Lung (tissue), 12 donors: ENCODE data around the gene IKBKE. TPM values are rescaled to one million over a fixed set of nuclear protein-coding genes. Genes with fewer than 3 reads are reported as not detected.

Source experiments
- ATAC-seq: fragments of 200-7000 bp; cut with Tn5 transposase; one replicate; pipeline ENCODE4 v1.9.1; 2020; ENCODE audit warnings: moderate number of reproducible peaks; ENCODE audit not compliant: insufficient read depth, low FRiP score
- DNase-seq, 3 donors: peaks; one replicate each; pipeline ENCODE4 v3.0.0-alpha.2; 2013 to 2017
- H3K27ac ChIP-seq, 2 donors: one replicate each; pipeline ENCODE4 v1.5.1; 2013; ENCODE audit warnings: mild to moderate bottlenecking in 2 of 2, moderate library complexity in 2 of 2, control low read depth in 1 of 2, inconsistent platforms in 1 of 2, low read depth in 1 of 2, low read length in 1 of 2
- H3K27me3 ChIP-seq, 3 donors: one replicate each; pipeline ENCODE4 v1.5.1; 2013; ENCODE audit warnings: low read length in 2 of 3; ENCODE audit not compliant: control insufficient read depth in 3 of 3, insufficient read depth in 3 of 3
- H3K36me3 ChIP-seq, 4 donors: one replicate each; pipeline ENCODE4 v1.5.1; 2013; ENCODE audit warnings: low read length in 4 of 4, mild to moderate bottlenecking in 1 of 4, moderate library complexity in 1 of 4; ENCODE audit not compliant: control insufficient read depth in 4 of 4, insufficient read depth in 4 of 4
- H3K4me1 ChIP-seq, 5 donors: one replicate each; pipeline ENCODE4 v1.5.1; 2013; ENCODE audit warnings: low read length in 5 of 5, mild to moderate bottlenecking in 2 of 5, moderate library complexity in 1 of 5; ENCODE audit not compliant: control insufficient read depth in 5 of 5, insufficient read depth in 5 of 5
- H3K4me3 ChIP-seq: one replicate; pipeline ENCODE4 v1.5.1; 2013; ENCODE audit warnings: mild to moderate bottlenecking, control low read depth, moderate library complexity
- H3K9ac ChIP-seq, 2 donors: one replicate each; pipeline ENCODE4 v1.5.1; 2013; ENCODE audit warnings: low read length in 2 of 2, control low read depth in 1 of 2; ENCODE audit not compliant: insufficient read depth in 1 of 2
- H3K9me3 ChIP-seq, 4 donors: one replicate each; pipeline ENCODE4 v1.5.1; 2013; ENCODE audit warnings: low read length in 3 of 4, mild to moderate bottlenecking in 1 of 4, moderate library complexity in 1 of 4; ENCODE audit not compliant: control insufficient read depth in 4 of 4, insufficient read depth in 3 of 4
- CTCF ChIP-seq: IDR thresholded peaks from 2 replicates; pipeline ENCODE4 v1.5.1; 2012; ENCODE audit warnings: mild to moderate bottlenecking; ENCODE audit errors: control extremely low read depth, extremely low read depth
- WGBS, 2 donors: extraction: QIAGEN DNeasy Blood & Tissue Kit; methylation state at CpG; one replicate each; pipeline ENCODE4 v1.1.7; 2013; 5-methylcytosine and 5-hydroxymethylcytosine counted together
- polyA plus RNA-seq, 2 donors: library from polyadenylated mRNA; stranded (reverse); fragments of 200-250 nt; gene quantifications; one replicate each; pipeline ENCODE4 v1.2.1, GENCODE V29; 2013
- total RNA-seq, 2 donors: library from RNA; depleted of rRNA in 1 of 2; stranded (reverse); fragments of >200 nt in 1 of 2; gene quantifications; one replicate each; pipeline ENCODE4 v1.2.1, GENCODE V29; 2014 to 2021
- donor health status: control.
- donor health status: control.
- donor health status: Bipolar disorder and iron deficiency.
- donor health status: healthy.
- donor health status: DM: yes; HTN: yes; CAD: no.

Gene IKBKE
- total and polyA plus RNA-seq, 4 donors: 6.1 to 17.1 (median 11.7) TPM

GRCh38 chr1:206463911-206464310 lies 6.4 kb upstream of the IKBKE start:
- Histone ChIP-seq H3K27me3 (no peaks in the 10 kb centered on the region), H3K9me3 (no peaks in the 10 kb centered on the region), H3K4me3 (no peak overlapping the region), H3K9ac (no peak overlapping the region), H3K36me3 (peaks cover 0 to 13% (median 6%) of the 10 kb centered on the region in 4 donors), H3K27ac (no peak overlapping the region), H3K4me1 (peaks cover 0 to 5% (median 0%) of the 10 kb centered on the region in 5 donors)
- TF ChIP-seq CTCF: no peak
- WGBS, 2 donors: 94 to 98% methylated on average over 8 of the region's 8 CpGs
- ATAC-seq: no peak
- no peak for DNase-seq

GRCh38 chr1:206464456-206464964 lies 5.8 kb upstream of the IKBKE start:
- H3K36me3 ChIP-seq: peaks cover 0 to 13% (median 3%) of the 10 kb centered on the region in 4 donors
- ATAC-seq (no peak), DNase-seq (no peak)
- H3K27ac ChIP-seq: no peak overlapping the region
- H3K4me1 ChIP-seq: peaks cover 0 to 6% (median 3%) of the 10 kb centered on the region in 5 donors
- no peak for TF ChIP-seq CTCF
- 50 to 73% methylated on average over 4 of the region's 4 CpGs for WGBS, 2 donors
- no peaks in the 10 kb centered on the region for H3K9me3 ChIP-seq
- no peak overlapping the region for H3K9ac ChIP-seq
- no peaks in the 10 kb centered on the region for H3K27me3 ChIP-seq
- no peak overlapping the region for H3K4me3 ChIP-seq

GRCh38 chr1:206465951-206466350 lies 4.3 kb upstream of the IKBKE start:
- Histone ChIP-seq H3K9me3 (no peaks in the 10 kb centered on the region), H3K4me1 (peaks cover 0 to 21% (median 15%) of the 10 kb centered on the region in 5 donors), H3K36me3 (peaks cover 0 to 10% (median 3%) of the 10 kb centered on the region in 4 donors), H3K4me3 (no peak overlapping the region), H3K27ac (no peak overlapping the region), H3K9ac (no peak overlapping the region), H3K27me3 (no peaks in the 10 kb centered on the region)
- 72 to 78% methylated on average over 2 of the region's 2 CpGs for WGBS, 2 donors
- no peak for TF ChIP-seq CTCF
- no peak for DNase-seq
- ATAC-seq: no peak
